Endothelial cell (in vitro differentiated cells): ENCODE data around the gene CCDC180. TPM values are rescaled to one million over a fixed set of nuclear protein-coding genes. Genes with fewer than 3 reads are reported as not detected.
"Not testable (repeated sequence)": the region's sequence is repeated elsewhere in the genome, so short reads cannot be mapped to it uniquely, and the experiment has no call there.

Experiments
- DNase-seq: peaks from one replicate; pipeline ENCODE4 v3.0.0; 2021; ENCODE audit warnings: low spot score
- H3K27ac Mint-ChIP-seq: one replicate; pipeline ENCODE4 v1.8.0; 2021; ENCODE audit warnings: mixed read lengths, inconsistent platforms; ENCODE audit not compliant: unreplicated experiment
- H3K27me3 Mint-ChIP-seq: one replicate; pipeline ENCODE4 v1.8.0; 2021; ENCODE audit warnings: mild to moderate bottlenecking, moderate library complexity, mixed read lengths, inconsistent platforms; ENCODE audit not compliant: unreplicated experiment
- H3K36me3 Mint-ChIP-seq: one replicate; pipeline ENCODE4 v1.8.0; 2021; ENCODE audit warnings: mild to moderate bottlenecking, low read depth, mixed read lengths, inconsistent platforms; ENCODE audit not compliant: unreplicated experiment
- H3K4me1 Mint-ChIP-seq: one replicate; pipeline ENCODE4 v1.8.0; 2021; ENCODE audit warnings: mild to moderate bottlenecking, mixed read lengths, inconsistent platforms; ENCODE audit not compliant: unreplicated experiment
- H3K4me3 Mint-ChIP-seq: one replicate; pipeline ENCODE4 v1.8.0; 2021; ENCODE audit warnings: mild to moderate bottlenecking, mixed read lengths, inconsistent platforms; ENCODE audit not compliant: unreplicated experiment
- H3K9me3 Mint-ChIP-seq: one replicate; pipeline ENCODE4 v1.8.0; 2021; ENCODE audit warnings: mixed read lengths, inconsistent platforms; ENCODE audit not compliant: unreplicated experiment
- CTCF ChIP-seq: fragments of 200-600 bp; sonication (generic); IDR thresholded peaks from one replicate; pipeline ENCODE4 v1.5.0; 2021; ENCODE audit warnings: antibody characterized with exemption; ENCODE audit not compliant: unreplicated experiment
- long read RNA-seq: library from polyadenylated mRNA; unstranded; transcript quantifications from one replicate; pipeline ENCODE4 v2.0.0, GENCODE V29; 2020; ENCODE audit not compliant: unreplicated experiment
- total RNA-seq: library from RNA; stranded (reverse); fragmentation: NEBNext Ultra II Directional; extraction: Animal tissue kit (Norgen Biotek cat#: 25700); gene quantifications from one replicate; pipeline ENCODE4 v1.2.1, GENCODE V29; 2021; ENCODE audit not compliant: unreplicated experiment

CCDC180 gene
- total RNA-seq: 7.7 TPM
- long read RNA-seq: 0 reads

GRCh38 chr9:97307500-97308163, at the start of gene CCDC180:
TSS of gene CCDC180 (plus strand) at chr9:97307659. CDS start at chr9:97308064, 405 bp downstream.
- TF ChIP-seq CTCF: no peak
- no peaks in the 10 kb centered on the region for H3K27me3 Mint-ChIP-seq
- DNase-seq: no peak
- H3K36me3 Mint-ChIP-seq: peaks cover 5% of the 10 kb centered on the region
- H3K9me3 Mint-ChIP-seq: no peaks in the 10 kb centered on the region
- no peak within 1 kb of the TSS for H3K27ac Mint-ChIP-seq
- no peak within 1 kb of the TSS for H3K4me3 Mint-ChIP-seq
- no peaks in the 10 kb centered on the region for H3K4me1 Mint-ChIP-seq

DNA sequence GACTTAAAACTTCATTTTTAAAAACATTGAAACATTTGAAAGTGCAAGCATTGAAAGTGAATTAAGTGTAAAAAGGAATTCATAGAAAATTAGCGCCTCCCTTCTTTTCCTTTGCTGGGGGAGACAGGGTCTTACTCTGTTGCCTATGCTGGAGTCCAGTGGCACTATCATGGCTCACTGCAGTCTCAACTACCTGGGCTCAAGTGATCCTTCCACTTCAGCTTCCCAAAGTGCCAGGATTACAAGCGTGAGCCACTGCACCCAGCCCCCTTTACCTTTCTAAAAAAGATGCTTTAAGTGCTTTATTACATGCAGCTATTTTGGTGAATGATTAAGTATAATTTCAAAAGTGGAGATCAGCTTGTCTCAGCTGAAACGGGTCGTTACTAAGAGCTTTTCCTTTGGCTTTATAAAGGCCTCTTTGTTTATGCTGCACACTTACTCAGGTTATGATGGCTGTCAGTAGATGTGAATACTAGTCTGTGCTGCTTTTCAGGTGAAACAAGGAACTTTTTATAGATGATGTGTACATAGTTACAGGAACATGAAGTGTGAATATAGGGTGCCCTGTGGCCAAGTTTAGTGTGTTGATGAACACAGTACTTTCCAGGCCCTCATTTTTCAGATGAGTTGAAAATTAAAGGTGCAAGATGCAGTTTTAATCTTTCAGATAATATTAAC, 47.5 kb upstream of the CCDC180 start:
- not testable (repeated sequence) for H3K27ac Mint-ChIP-seq, H3K4me3 Mint-ChIP-seq, H3K9me3 Mint-ChIP-seq

GRCh38 chr9:97271292-97271691, 36.2 kb upstream of the CCDC180 start:
- Mint-ChIP-seq H3K36me3 (no peaks in the 10 kb centered on the region), H3K27ac (no peak overlapping the region), H3K9me3 (no peaks in the 10 kb centered on the region), H3K4me3 (no peak overlapping the region), H3K4me1 (no peaks in the 10 kb centered on the region), H3K27me3 (peaks cover 1% of the 10 kb centered on the region)
- no peak for TF ChIP-seq CTCF
- DNase-seq: peak; percentile 11

More for the DNA sequence above, 47.5 kb upstream of the CCDC180 start:
- not testable (repeated sequence) for H3K36me3 Mint-ChIP-seq, H3K27me3 Mint-ChIP-seq, H3K4me1 Mint-ChIP-seq, DNase-seq

GRCh38 chr9:97272072-97272471, 35.4 kb upstream of the CCDC180 start:
- peaks cover 6% of the 10 kb centered on the region for H3K36me3 Mint-ChIP-seq
- no peaks in the 10 kb centered on the region for H3K4me1 Mint-ChIP-seq
- H3K9me3 Mint-ChIP-seq: no peaks in the 10 kb centered on the region

GRCh38 chr9:97276310-97276852, 31.1 kb upstream of the CCDC180 start:
- H3K36me3 Mint-ChIP-seq: peaks cover 17% of the 10 kb centered on the region
- no peak for TF ChIP-seq CTCF
- no peaks in the 10 kb centered on the region for H3K9me3 Mint-ChIP-seq
- DNase-seq: no peak
- H3K27ac Mint-ChIP-seq: no peak overlapping the region
- no peaks in the 10 kb centered on the region for H3K4me1 Mint-ChIP-seq
- peak overlapping the region; percentile 59 for H3K4me3 Mint-ChIP-seq
- peaks cover 1% of the 10 kb centered on the region for H3K27me3 Mint-ChIP-seq

More at GRCh38 chr9:97272072-97272471, 35.4 kb upstream of the CCDC180 start:
- DNase-seq: no peak
- TF ChIP-seq CTCF: no peak
- Mint-ChIP-seq H3K4me3 (no peak overlapping the region), H3K27ac (no peak overlapping the region), H3K27me3 (peaks cover 1% of the 10 kb centered on the region)
